Stimulated activated effector memory CD8-positive, alpha-beta T cell treated with anti-CD3 and anti-CD28 coated beads, Interleukin-12 subunit alpha, Interleukin-12 subunit beta, amount 100 ng/mL, for 72 hours (primary cell): ENCODE data around the gene PDE11A.
"Not testable (repeated sequence)": the region's sequence is repeated elsewhere in the genome, so short reads cannot be mapped to it uniquely, and the experiment has no call there.

Experiments used
- ATAC-seq: fragments of 150-1000 bp; cut with Tn5 transposase; 2 replicates; pipeline ENCODE4 v1.10.0; 2021
- DNase-seq, 2 donors: peaks; one replicate each; pipeline ENCODE4 v3.0.0; 2021 to 2022; ENCODE audit warnings: low spot score in 2 of 2
- H3K27ac Mint-ChIP-seq: one replicate; pipeline ENCODE4 v1.8.0; 2022; ENCODE audit warnings: mild to moderate bottlenecking, mixed read lengths
- H3K36me3 Mint-ChIP-seq: one replicate; pipeline ENCODE4 v1.8.0; 2022; ENCODE audit warnings: mild to moderate bottlenecking, mixed read lengths
- H3K4me1 Mint-ChIP-seq: one replicate; pipeline ENCODE4 v1.8.0; 2022; ENCODE audit warnings: mixed read lengths
- H3K4me3 Mint-ChIP-seq: one replicate; pipeline ENCODE4 v1.8.0; 2022; ENCODE audit warnings: mild to moderate bottlenecking, mixed read lengths
- H3K9me3 Mint-ChIP-seq: one replicate; pipeline ENCODE4 v1.8.0; 2022; ENCODE audit warnings: mixed read lengths

The PDE11A gene

DNA sequence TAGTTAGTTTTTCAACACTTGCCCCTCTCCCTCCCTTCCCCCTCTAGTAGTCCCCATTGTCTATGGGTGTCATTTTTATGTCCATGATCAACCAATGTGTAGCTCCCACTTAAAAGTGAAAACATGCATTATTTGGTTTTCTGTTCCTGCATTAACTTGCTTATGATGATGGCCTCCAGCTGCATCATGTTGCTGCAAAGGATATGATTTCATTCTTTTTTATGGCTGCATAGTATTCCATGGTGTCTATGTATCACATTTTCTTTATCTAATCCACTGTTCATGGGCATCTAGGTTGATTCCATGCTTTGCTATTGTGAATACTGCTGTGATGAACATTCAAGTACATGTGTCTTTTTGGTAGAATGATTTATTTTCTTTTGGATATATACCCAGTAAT is 70.5 kb downstream of the PDE11A start:
- Mint-ChIP-seq H3K9me3 (peaks cover 3% of the 10 kb centered on the region), H3K4me3 (no peak overlapping the region), H3K4me1 (no peaks in the 10 kb centered on the region), H3K27ac (no peak overlapping the region), H3K36me3 (no peaks in the 10 kb centered on the region)
- ATAC-seq (no peak), DNase-seq (no peak)

DNA sequence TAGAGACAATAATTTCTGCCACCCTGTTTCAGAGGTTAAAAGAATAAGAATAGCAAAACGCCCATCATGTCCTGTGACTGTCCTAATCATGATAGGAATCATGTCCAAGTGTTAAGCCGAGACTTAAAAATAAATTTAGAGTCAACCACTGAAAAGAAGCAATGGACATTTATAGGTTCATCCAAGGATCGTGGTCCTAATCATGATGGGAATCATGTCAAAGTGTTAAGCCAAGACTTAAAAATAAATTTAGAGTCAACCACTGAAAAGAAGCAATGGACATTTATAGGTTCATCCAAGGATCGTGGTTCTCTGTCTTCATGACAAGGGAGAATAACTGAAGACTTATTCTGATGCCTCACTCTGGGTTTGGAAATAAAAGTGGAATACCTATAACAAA is 73.6 kb downstream of the PDE11A start:
- ATAC-seq (no peak), DNase-seq (no peak)
- H3K27ac Mint-ChIP-seq: no peak overlapping the region
- H3K36me3 Mint-ChIP-seq: no peaks in the 10 kb centered on the region
- no peaks in the 10 kb centered on the region for H3K4me1 Mint-ChIP-seq
- H3K9me3 Mint-ChIP-seq: peaks cover 3% of the 10 kb centered on the region
- no peak overlapping the region for H3K4me3 Mint-ChIP-seq

DNA sequence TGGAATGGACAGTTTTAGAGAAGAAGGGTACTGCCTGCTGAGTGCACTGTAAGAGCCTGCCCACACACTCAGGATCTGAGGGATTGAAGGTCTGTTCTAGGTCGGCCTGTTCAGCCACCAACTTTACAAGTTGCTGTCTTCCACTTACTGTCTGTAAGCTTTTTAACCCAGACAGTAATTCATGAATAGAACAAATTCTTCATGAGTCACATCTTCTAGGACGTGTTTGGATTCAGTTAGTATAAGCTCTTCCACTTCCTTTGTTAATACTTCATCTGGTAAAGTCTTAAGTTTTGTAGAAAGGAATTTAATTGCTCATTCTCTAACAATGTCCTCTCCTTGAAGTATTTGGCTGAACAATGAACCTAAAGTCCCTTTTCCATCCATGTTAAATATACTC is 74.6 kb downstream of the PDE11A start:
- peaks cover 3% of the 10 kb centered on the region for H3K9me3 Mint-ChIP-seq
- no peak overlapping the region for H3K27ac Mint-ChIP-seq
- DNase-seq: no peak

DNA sequence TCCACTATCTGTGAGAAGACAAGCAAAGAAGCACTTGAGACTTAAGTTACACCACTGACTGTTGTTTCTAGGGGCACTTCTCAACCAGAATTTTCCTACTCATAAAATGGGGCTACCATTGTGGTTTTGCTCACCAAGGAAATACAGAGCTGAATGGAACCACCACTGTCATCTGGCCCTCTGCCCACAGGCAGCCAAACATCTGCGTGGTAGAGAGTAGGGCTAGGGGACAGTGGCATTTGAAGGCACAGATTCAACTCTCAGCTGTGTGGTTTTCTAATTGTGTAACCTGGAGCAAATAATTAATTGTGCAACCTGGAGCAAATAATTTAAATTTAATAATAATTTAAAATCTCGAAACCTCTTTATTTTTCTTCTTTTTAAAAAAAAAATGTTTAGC is 79.6 kb downstream of the PDE11A start:
- no peaks in the 10 kb centered on the region for H3K36me3 Mint-ChIP-seq
- H3K4me3 Mint-ChIP-seq: no peak overlapping the region
- DNase-seq: no peak
- no peaks in the 10 kb centered on the region for H3K9me3 Mint-ChIP-seq
- H3K4me1 Mint-ChIP-seq: no peaks in the 10 kb centered on the region
- no peak for ATAC-seq
- no peak overlapping the region for H3K27ac Mint-ChIP-seq

More for the DNA sequence above, 74.6 kb downstream of the PDE11A start:
- Mint-ChIP-seq H3K4me1 (no peaks in the 10 kb centered on the region), H3K4me3 (no peak overlapping the region), H3K36me3 (no peaks in the 10 kb centered on the region)
- no peak for ATAC-seq

DNA sequence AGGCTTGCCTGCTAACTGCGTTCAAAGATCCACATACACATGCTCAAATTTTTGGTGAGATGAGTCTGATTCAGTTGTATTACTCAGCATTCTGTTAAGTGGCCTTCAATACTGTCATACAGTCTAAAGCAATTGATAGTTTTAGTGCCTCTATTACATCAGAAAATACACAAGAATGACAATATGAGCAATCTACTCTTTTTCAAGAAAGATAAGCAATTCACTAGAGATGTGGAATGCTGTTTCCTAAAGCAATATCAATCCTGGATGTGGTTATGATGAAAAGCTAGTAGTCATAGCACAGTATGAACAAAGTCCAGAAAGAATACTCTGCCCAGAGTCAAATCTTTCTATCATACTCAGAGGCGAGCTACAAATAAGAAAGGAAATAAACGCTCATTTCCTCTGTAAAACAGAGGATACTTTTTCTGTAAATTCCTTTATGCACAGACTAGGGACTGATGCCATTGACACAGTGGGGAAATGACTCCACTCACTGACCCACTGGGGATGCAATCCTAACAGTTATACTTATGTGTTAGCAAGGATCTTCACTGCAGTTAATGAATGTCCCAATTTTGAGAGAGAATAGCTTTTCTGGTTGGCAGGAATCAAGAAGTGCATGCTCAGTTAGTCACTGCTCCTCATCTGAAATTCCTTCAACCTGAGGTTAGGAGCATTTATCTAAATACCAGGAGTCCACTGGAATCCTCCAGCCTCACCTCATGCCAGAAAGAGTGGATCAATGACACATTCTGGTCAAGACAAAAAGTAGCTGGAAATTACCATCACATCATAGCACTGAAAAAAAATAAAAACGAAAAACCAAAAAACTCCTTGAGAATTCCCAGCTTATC is 83.3 kb downstream of the PDE11A start:
- H3K36me3 Mint-ChIP-seq: no peaks in the 10 kb centered on the region
- no peak overlapping the region for H3K4me3 Mint-ChIP-seq
- DNase-seq (no peak), ATAC-seq (no peak)
- H3K4me1 Mint-ChIP-seq: no peaks in the 10 kb centered on the region
- no peaks in the 10 kb centered on the region for H3K9me3 Mint-ChIP-seq
- no peak overlapping the region for H3K27ac Mint-ChIP-seq

DNA sequence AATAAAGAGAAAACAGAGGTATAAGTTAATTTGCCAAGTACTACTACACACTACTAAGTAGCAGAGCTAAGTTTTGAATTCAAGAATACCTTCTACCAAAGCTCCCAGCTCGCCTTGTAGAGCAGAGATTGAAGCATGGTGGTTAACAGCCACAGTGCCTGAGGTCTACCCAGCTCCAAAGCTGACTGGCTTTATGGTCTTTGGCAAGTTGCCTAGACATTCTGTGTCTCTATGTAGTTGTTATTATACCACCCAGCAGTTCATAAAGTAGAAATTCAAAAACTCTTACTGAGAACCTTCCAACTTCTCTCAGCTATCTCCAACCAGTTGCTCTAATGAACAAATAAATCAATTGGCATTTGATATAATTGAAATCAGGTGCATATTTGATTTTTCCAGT is 87.8 kb downstream of the PDE11A start:
- no peak for ATAC-seq
- Mint-ChIP-seq H3K27ac (no peak overlapping the region), H3K4me1 (no peaks in the 10 kb centered on the region), H3K9me3 (no peaks in the 10 kb centered on the region), H3K36me3 (no peaks in the 10 kb centered on the region), H3K4me3 (no peak overlapping the region)
- no peak for DNase-seq

DNA sequence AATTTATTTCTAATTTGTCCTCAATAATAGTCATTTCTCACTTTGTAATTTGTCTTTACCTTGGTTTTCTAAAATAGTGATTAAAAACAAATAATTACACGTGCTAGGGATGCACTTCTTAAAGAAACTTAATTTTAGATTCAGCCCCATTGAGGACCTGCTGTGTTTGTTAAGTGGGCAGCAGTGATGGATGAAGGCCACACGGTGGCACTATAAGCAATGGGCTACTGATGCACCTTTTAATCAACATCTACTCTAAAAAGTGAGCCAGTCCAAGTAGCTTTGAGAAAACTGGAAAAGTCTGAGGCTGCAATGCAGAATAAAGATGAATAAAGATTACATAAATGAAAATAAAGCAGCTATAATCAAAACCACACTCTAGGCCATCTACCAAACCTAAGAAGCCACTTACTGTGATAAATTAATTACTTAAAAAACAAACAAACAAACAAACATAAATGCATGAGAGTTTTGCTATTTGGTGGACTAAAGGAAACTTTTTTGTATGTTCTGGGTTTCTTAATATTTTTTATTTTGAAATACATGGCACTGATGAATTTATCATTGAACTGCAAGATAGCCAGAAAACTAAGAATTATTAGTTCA is 89.3 kb downstream of the PDE11A start:
- H3K9me3 Mint-ChIP-seq: no peaks in the 10 kb centered on the region
- no peaks in the 10 kb centered on the region for H3K4me1 Mint-ChIP-seq
- DNase-seq (no peak), ATAC-seq (no peak)
- H3K36me3 Mint-ChIP-seq: no peaks in the 10 kb centered on the region
- no peak overlapping the region for H3K27ac Mint-ChIP-seq
- H3K4me3 Mint-ChIP-seq: no peak overlapping the region

DNA sequence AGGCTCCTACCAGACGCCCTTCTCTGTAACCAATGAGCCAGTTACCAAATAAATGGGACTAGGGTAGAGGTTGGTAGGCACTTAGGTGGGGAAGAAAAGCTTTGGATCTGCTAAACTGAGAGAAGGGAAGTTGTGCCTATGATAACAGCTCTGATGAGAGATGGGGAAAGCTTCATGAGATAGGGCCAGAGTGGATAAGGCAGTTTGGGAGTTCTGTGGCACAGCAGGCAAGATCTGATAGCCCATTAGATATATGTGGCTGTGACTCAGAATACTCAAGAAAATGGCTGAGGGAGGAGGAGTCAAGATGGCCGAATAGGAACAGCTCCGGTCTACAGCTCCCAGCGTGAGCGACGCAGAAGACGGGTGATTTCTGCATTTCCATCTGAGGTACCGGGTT is 99.8 kb downstream of the PDE11A start:
- Mint-ChIP-seq H3K4me1 (no peaks in the 10 kb centered on the region), H3K27ac (no peak overlapping the region), H3K9me3 (no peaks in the 10 kb centered on the region), H3K4me3 (no peak overlapping the region), H3K36me3 (no peaks in the 10 kb centered on the region)
- DNase-seq (no peak), ATAC-seq (no peak)

DNA sequence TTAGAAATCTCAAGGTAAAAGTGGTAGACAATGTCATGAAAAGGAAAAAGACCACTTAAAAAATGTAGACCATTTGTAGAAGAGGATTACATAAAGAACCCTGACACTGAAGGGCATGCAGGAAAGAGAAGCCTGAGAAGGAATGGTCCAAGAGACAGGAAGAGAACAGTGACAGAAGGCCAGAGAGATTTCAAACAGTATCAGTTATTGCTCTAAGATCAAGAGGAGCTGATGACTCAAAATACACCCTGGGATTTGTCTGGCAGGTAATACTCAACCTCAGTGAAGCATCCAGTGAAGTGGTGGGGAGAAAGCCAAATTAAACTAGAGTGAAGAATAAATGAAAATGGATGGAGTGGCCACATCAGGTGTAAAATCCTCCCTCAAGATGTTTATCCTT is 100.5 kb downstream of the PDE11A start:
- no peak for ATAC-seq
- Mint-ChIP-seq H3K9me3 (no peaks in the 10 kb centered on the region), H3K36me3 (no peaks in the 10 kb centered on the region), H3K4me3 (no peak overlapping the region), H3K4me1 (no peaks in the 10 kb centered on the region), H3K27ac (no peak overlapping the region)
- no peak for DNase-seq

DNA sequence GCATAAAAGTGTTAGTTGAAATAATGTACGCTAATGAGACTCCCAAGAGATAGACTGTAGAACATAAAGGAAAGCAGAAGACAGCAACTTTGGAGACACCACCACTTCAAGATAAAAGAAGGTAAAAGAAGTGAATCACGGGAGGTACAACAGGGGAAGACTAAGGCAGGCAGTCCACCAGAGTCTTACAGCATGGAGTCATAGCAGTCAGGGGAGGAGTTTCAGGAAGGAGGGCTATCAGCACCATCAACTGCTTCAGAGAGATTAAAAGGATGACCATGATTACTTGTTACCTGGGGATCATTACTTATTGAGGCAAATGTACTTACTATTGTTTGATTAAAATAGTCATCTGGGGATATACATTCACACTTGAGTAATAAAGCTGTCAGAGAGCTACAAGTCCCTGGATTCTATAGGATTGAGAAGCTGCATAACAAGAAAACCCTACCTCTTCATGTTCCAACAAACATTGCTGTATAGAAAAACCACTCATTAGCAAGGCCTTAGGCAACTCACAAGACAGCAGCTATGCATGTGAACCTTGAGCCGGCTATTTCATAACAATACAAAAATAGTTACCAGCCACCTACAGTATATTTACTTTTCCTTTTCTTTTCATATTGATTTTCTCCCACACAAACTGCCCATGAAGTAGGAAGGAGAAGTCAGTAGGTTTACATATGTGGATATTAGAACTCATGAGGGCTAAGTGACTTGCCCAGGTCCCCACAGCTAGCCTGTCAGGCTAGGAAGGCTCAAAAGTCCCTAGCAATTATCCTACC is 101.7 kb downstream of the PDE11A start:
- ATAC-seq (no peak), DNase-seq (no peak)
- Mint-ChIP-seq H3K4me3 (no peak overlapping the region), H3K4me1 (no peaks in the 10 kb centered on the region), H3K27ac (no peak overlapping the region), H3K36me3 (no peaks in the 10 kb centered on the region), H3K9me3 (no peaks in the 10 kb centered on the region)

DNA sequence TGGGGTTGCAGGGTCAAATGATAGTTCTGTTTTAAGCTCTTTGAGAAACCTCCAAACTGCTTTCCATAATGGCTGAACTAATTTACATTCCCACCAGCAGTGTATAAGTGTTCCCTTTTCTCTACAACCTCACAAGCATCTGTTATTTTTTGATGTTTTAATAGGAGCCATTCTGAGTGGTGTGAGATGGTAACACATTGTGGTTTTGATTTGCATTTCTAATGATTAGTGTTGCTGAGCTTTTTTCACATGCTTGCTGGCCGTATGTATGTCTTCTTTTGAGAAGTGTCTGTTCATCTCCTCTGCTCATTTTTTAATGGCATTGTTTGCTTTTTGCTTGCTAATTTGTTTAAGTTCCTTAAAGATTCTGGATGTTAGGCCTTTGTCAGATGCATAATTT is 107.7 kb downstream of the PDE11A start:
- Mint-ChIP-seq H3K36me3 (no peaks in the 10 kb centered on the region), H3K4me1 (no peaks in the 10 kb centered on the region), H3K9me3 (no peaks in the 10 kb centered on the region), H3K4me3 (no peak overlapping the region), H3K27ac (no peak overlapping the region)
- ATAC-seq: no peak
- no peak for DNase-seq

DNA sequence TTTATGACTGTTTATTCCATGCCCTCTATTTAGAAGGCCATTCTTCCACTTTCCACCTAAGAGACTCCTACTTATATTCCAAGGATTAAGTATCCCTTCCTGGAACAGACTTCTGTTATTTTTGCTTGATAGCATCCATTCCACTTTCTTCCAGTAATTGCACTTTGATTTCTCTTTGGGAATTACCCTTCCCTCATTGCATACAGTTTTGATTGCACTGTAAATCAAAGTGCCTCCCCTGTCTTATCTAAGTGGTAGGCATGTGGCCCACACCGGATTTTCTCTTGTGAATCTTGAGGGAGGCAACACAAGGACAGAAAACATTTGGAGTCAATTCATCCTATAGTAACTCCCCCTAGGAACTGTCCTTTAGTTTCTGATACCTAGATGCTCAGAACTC is 120.4 kb downstream of the PDE11A start:
- H3K9me3 Mint-ChIP-seq: no peaks in the 10 kb centered on the region
- no peak for DNase-seq
- H3K27ac Mint-ChIP-seq: no peak overlapping the region
- no peaks in the 10 kb centered on the region for H3K36me3 Mint-ChIP-seq
- ATAC-seq: no peak
- no peak overlapping the region for H3K4me3 Mint-ChIP-seq
- no peaks in the 10 kb centered on the region for H3K4me1 Mint-ChIP-seq

DNA sequence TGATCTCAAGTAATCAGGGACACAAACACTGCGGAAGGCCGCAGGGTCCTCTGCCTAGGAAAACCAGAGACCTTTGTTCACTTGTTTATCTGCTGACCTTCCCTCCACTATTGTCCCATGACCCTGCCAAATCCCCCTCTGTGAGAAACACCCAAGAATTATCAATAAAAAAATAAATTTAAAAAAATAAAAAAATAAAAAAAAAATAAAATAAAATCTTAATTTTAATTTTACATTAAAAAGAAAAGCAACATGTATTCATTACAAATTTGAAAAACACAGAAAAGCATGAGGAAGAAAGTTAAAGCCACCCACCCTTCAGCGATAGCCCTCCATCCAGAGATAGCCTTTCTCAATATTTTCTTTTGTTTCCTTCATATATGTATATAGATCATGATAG is 125.0 kb downstream of the PDE11A start:
- ATAC-seq, H3K27ac Mint-ChIP-seq, H3K36me3 Mint-ChIP-seq, H3K4me3 Mint-ChIP-seq, DNase-seq, H3K4me1 Mint-ChIP-seq, H3K9me3 Mint-ChIP-seq: not testable (repeated sequence)

DNA sequence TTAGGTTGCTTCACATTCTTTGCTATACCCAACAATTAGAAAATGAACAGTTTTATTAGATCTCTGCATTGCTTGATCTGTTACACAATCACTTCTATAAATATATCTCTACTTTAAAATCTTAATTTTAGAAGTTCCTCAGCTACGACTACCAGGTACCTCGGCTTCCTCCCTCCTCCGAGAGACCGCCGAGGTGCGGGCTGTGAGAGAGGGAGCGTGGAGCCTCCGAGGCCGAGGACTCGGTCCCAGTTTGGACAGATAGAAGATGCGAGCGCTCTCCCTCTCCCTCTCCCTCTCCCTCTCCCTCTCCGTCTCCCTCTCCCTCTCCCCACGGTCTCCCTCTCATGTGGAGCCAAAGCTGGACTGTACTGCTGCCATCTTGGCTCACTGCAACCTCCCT is 128.0 kb downstream of the PDE11A start:
- not testable (repeated sequence) for H3K27ac Mint-ChIP-seq, H3K4me3 Mint-ChIP-seq, H3K36me3 Mint-ChIP-seq, H3K9me3 Mint-ChIP-seq, DNase-seq, H3K4me1 Mint-ChIP-seq, ATAC-seq

DNA sequence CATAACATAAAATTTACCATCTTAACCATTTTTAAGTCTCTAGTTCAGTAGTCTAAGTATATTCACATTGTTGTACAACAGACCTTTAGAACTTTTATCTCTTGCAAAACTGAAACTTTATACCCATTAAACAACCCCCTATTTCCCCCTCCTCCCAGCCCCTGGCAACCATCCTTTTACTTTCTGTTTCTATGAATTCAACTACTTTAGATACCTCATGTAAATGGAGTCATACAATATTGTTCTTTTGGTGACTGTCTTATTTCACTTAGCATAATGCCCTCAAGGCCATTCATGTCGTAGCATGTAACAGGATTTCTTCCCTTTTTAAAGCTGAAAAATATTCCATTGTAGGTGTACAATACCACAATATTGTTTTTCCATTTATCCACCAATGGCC is 129.8 kb downstream of the PDE11A start:
- Mint-ChIP-seq H3K36me3 (no peaks in the 10 kb centered on the region), H3K9me3 (no peaks in the 10 kb centered on the region), H3K4me1 (no peaks in the 10 kb centered on the region), H3K4me3 (no peak overlapping the region), H3K27ac (no peak overlapping the region)
- no peak for ATAC-seq
- no peak for DNase-seq

DNA sequence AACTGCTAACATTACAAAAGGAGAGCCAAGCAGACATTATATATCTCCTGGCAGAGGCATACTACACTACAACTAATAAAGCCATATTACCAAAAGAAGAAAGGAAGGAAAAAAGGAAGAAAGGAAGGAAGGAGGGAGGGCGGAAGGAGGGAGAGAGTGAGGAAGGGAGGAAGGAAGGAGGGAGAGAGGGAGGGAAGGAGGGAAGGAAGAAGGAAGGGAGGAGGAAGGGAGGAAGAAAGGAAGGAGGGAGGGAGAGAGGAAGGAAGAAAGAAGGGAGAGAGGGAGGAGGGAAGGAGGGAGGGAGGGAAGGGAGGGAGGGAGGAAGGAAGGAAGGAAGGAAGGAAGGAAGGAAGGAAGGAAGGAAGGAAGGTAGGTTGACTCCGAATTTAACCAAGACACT is 133.4 kb downstream of the PDE11A start:
- no peak for DNase-seq
- no peaks in the 10 kb centered on the region for H3K4me1 Mint-ChIP-seq
- H3K36me3 Mint-ChIP-seq: no peaks in the 10 kb centered on the region
- H3K27ac Mint-ChIP-seq: no peak overlapping the region
- no peak overlapping the region for H3K4me3 Mint-ChIP-seq
- no peaks in the 10 kb centered on the region for H3K9me3 Mint-ChIP-seq
- ATAC-seq: no peak
